GM21717 (cell line): ENCODE data around the gene PDIA6.
"Not testable (repeated sequence)": the region's sequence is repeated elsewhere in the genome, so short reads cannot be mapped to it uniquely, and the experiment has no call there.

ENCODE experiments used
- ATAC-seq: cut with Tn5 transposase; IDR thresholded peaks from one replicate; pipeline ENCODE4 v1.9.1; 2021; ENCODE audit warnings: mild to moderate bottlenecking, moderate library complexity; ENCODE audit not compliant: unreplicated experiment

Gene PDIA6

GRCh38 chr2:10813163-10814138, 866 bp upstream of the PDIA6 start:
- ATAC-seq: not testable (repeated sequence)

- ATAC-seq: no peak
These were observed 1.1 kb downstream of the PDIA6 start for GRCh38 chr2:10811517-10811916.

GRCh38 chr2:10810202-10811161, 2.1 kb downstream of the PDIA6 start:
- ATAC-seq: peak; percentile 35

- ATAC-seq: no peak
These were observed 6.0 kb downstream of the PDIA6 start for GRCh38 chr2:10806543-10806942.

GRCh38 chr2:10805990-10806389, 6.6 kb downstream of the PDIA6 start:
- ATAC-seq: not testable (repeated sequence)

GRCh38 chr2:10802657-10803056, 9.9 kb downstream of the PDIA6 start:
- no peak for ATAC-seq

GRCh38 chr2:10800163-10800562, 12.4 kb downstream of the PDIA6 start:
- ATAC-seq: no peak

- ATAC-seq: no peak
These were observed 13.8 kb downstream of the PDIA6 start for GRCh38 chr2:10798783-10799182.

GRCh38 chr2:10796703-10797102, 15.9 kb downstream of the PDIA6 start:
- no peak for ATAC-seq

- no peak for ATAC-seq
These were observed 17.0 kb downstream of the PDIA6 start for GRCh38 chr2:10795508-10796046.

GRCh38 chr2:10794876-10795275, 17.7 kb downstream of the PDIA6 start:
- no peak for ATAC-seq

- no peak for ATAC-seq
These were observed 18.8 kb downstream of the PDIA6 start for GRCh38 chr2:10793816-10794215.

- ATAC-seq: no peak
These were observed 19.8 kb downstream of the PDIA6 start for GRCh38 chr2:10792660-10793400.

GRCh38 chr2:10792001-10792634, 20.5 kb downstream of the PDIA6 start:
- ATAC-seq: peak; percentile 60

GRCh38 chr2:10790228-10790973, 22.2 kb downstream of the PDIA6 start:
- peak; percentile 94 for ATAC-seq

GRCh38 chr2:10788855-10789254, 23.7 kb downstream of the PDIA6 start:
- no peak for ATAC-seq

- no peak for ATAC-seq
These were observed 25.2 kb downstream of the PDIA6 start for GRCh38 chr2:10787176-10787968.

GRCh38 chr2:10786240-10786982, 26.2 kb downstream of the PDIA6 start:
- no peak for ATAC-seq
